Glutamatergic neuron (in vitro differentiated cells): ENCODE measurements around the gene LY6G5B. TPM values are rescaled to one million over a fixed set of nuclear protein-coding genes. Genes with fewer than 3 reads are reported as not detected.

Source experiments
- DNase-seq: peaks from one replicate; pipeline ENCODE4 v3.0.0; 2022
- H3K27ac Mint-ChIP-seq: one replicate; pipeline ENCODE4 v1.8.0; 2020; ENCODE audit warnings: mild to moderate bottlenecking, mixed read lengths, inconsistent platforms; ENCODE audit not compliant: unreplicated experiment
- H3K27me3 Mint-ChIP-seq: one replicate; pipeline ENCODE4 v1.8.0; 2020; ENCODE audit warnings: mild to moderate bottlenecking, moderate library complexity, mixed read lengths, inconsistent platforms; ENCODE audit not compliant: unreplicated experiment
- H3K36me3 Mint-ChIP-seq: one replicate; pipeline ENCODE4 v1.8.0; 2020; ENCODE audit warnings: mild to moderate bottlenecking, mixed read lengths, inconsistent platforms; ENCODE audit not compliant: unreplicated experiment
- H3K4me1 Mint-ChIP-seq: one replicate; pipeline ENCODE4 v1.8.0; 2020; ENCODE audit warnings: mild to moderate bottlenecking, low read depth, mixed read lengths, inconsistent platforms; ENCODE audit not compliant: unreplicated experiment
- H3K4me3 Mint-ChIP-seq: one replicate; pipeline ENCODE4 v1.8.0; 2020; ENCODE audit warnings: mild to moderate bottlenecking, mixed read lengths, inconsistent platforms; ENCODE audit not compliant: unreplicated experiment
- H3K9me3 Mint-ChIP-seq: one replicate; pipeline ENCODE4 v1.8.0; 2020; ENCODE audit warnings: mild to moderate bottlenecking, moderate library complexity, mixed read lengths, inconsistent platforms; ENCODE audit not compliant: unreplicated experiment
- total RNA-seq: library from RNA; stranded (reverse); fragmentation: NEBNext Ultra II Directional; extraction: Animal tissue kit (Norgen Biotek cat#: 25700); gene quantifications from one replicate; pipeline ENCODE4 v1.2.1, GENCODE V29; 2021; ENCODE audit not compliant: unreplicated experiment
- TF ChIP-seq, protein P1 (sequence below): fragments of 200-600 bp; sonication (generic); IDR thresholded peaks from one replicate; pipeline ENCODE4 v1.5.0; 2021; ENCODE audit not compliant: partially characterized antibody, unreplicated experiment

LY6G5B gene
- total RNA-seq, 1 donor from 2014 or later = 43.1 TPM

DNA sequence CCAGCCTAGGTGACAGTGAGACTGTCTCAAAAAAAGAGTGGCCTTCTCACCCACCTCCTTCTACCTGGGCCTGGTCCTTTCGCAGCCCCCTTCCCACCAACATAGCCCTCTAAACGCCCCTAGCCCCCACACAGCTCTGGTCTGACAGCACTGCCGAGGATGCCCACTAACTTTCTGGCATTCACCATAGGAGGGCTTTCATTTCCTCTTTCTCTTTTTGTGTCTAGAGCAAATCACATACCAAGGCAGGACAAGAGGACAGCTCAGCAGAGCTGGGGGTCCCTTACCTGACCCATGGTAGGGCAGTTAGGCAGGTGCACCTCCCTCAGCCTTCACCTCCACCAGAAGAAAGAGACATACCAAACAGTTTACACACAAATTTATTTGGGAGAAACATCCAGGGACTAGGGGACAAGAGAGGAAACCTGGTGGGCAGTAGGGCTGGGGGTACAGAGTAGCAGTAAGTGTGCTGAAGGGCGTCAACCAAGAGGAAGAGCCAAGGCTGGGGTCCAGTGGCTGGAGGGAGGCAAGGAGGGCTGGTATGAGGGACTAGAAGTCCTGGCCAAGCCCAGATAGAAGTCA is 6.6 kb downstream of the LY6G5B start:
- H3K27ac Mint-ChIP-seq = no peak overlapping the region
- peaks cover 9% of the 10 kb centered on the region for H3K4me1 Mint-ChIP-seq
- TF ChIP-seq, protein P1, sequence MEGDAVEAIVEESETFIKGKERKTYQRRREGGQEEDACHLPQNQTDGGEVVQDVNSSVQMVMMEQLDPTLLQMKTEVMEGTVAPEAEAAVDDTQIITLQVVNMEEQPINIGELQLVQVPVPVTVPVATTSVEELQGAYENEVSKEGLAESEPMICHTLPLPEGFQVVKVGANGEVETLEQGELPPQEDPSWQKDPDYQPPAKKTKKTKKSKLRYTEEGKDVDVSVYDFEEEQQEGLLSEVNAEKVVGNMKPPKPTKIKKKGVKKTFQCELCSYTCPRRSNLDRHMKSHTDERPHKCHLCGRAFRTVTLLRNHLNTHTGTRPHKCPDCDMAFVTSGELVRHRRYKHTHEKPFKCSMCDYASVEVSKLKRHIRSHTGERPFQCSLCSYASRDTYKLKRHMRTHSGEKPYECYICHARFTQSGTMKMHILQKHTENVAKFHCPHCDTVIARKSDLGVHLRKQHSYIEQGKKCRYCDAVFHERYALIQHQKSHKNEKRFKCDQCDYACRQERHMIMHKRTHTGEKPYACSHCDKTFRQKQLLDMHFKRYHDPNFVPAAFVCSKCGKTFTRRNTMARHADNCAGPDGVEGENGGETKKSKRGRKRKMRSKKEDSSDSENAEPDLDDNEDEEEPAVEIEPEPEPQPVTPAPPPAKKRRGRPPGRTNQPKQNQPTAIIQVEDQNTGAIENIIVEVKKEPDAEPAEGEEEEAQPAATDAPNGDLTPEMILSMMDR = no peak
- H3K27me3 Mint-ChIP-seq = peaks cover 11% of the 10 kb centered on the region
- no peak for DNase-seq
- H3K4me3 Mint-ChIP-seq = no peak overlapping the region
- no peaks in the 10 kb centered on the region for H3K36me3 Mint-ChIP-seq
- H3K9me3 Mint-ChIP-seq = peaks cover 15% of the 10 kb centered on the region

DNA sequence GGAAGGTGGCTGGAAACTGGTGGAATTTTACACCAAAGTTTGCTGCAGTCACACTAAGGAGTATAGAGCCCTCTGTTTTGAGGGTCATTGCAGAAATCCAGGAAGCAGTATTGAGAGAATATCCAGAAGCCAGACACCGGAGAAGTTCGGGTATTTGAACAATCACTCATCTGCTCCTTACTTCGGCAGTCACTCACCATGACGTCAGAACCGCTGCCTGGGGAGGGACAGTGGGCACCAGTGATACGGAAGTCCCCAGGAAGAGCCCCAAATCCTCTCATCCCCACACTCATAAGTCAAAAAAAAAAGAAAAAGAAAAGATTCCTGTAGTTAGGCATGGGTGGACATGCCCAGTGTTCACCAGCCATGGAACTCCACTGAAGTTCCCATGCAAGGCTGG is 7.1 kb downstream of the LY6G5B start:
- no peak overlapping the region for H3K27ac Mint-ChIP-seq
- H3K4me3 Mint-ChIP-seq = no peak overlapping the region
- H3K27me3 Mint-ChIP-seq = peaks cover 11% of the 10 kb centered on the region
- H3K9me3 Mint-ChIP-seq = peaks cover 15% of the 10 kb centered on the region
- H3K4me1 Mint-ChIP-seq = peaks cover 9% of the 10 kb centered on the region
- H3K36me3 Mint-ChIP-seq = no peaks in the 10 kb centered on the region
- TF ChIP-seq, protein P1 = no peak
- DNase-seq = no peak

DNA sequence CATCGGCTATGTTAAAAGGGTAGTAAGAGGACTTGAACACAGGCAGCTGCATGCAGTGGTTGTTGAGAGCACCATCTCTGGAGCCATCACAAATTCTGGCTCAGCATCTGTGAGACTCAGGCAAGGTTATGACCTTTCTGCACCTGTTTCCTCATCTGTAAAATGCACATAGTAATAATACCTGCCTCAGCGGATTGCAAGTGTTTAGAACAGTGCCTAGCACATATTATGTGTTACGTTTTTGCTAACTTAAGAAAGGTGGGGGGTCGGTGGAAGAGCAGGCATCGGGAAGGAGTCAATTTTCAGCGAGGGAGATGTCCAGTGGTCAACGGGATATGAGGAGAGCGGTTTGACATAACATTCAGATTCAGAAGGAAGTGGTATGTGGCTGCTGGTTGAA is 8.2 kb downstream of the LY6G5B start:
- no peak for DNase-seq
- Mint-ChIP-seq H3K4me3 (no peak overlapping the region), H3K9me3 (peaks cover 15% of the 10 kb centered on the region), H3K36me3 (no peaks in the 10 kb centered on the region), H3K4me1 (peaks cover 9% of the 10 kb centered on the region), H3K27me3 (peaks cover 12% of the 10 kb centered on the region), H3K27ac (peak overlapping the region; percentile 10)
- TF ChIP-seq, protein P1 = no peak

DNA sequence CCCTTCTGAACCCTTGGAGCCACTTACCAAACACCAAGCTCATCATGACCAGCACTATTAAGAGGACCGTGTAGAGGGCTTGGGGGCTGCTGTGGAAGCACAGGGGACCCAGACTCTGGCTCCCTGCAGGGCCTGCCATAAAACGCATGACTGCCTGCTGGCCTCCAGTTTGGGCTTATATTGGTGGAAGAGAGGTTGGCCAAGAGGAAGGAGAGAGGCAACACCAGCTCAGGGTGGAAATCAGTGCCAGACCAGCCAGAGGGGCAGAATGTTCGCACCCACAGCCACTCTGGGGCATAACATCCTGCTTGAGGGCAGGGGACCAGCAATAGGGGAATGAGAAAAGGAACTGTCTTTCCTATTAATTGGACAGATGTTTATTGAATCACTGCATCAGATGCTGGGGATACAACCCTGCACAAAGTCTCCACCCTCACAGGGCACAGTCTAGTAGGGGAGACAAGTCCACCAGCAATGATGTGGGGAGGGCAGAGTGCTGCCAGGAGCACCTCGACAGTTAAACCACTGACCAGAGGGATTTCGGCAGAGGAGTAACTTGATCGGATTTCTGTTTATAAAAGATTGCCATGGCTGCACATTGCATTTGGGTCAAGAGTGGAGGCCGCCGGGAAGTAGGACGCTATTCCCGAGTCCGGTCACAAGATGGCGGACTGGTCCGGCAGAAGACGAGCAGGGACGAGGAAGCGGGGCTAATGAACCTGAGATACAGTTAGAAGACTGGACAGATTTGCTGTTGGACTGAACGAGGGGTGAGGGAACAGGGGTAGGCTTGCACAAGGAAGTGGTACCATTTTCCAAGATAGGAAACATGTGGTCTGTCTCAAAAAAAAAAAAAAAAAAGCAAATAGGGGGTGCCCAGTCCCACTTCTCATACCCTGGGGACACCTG is 10.7 kb downstream of the LY6G5B start, which contains the start of gene LY6G5C:
TSS of gene LY6G5C (minus strand) at position 842 of the 909 bp plus-strand sequence. CDS start at position 148, 694 bp downstream.
- Mint-ChIP-seq H3K36me3 (no peaks in the 10 kb centered on the region), H3K27ac (peak within 1 kb of the TSS; percentile 77), H3K27me3 (peaks cover 12% of the 10 kb centered on the region), H3K9me3 (peaks cover 17% of the 10 kb centered on the region), H3K4me1 (peaks cover 12% of the 10 kb centered on the region), H3K4me3 (peak within 1 kb of the TSS; percentile 89)
- TF ChIP-seq, protein P1 = peak; percentile 45
- peak; percentile 81 for DNase-seq
